SK-N-SH (cell line): ENCODE measurements around the gene PDE6B. TPM values are rescaled to one million over a fixed set of nuclear protein-coding genes. Genes with fewer than 3 reads are reported as not detected.

Source experiments
- CTCF ChIA-PET: fragments of 300-600, 350-600 bp; formaldehyde crosslinking; extraction: SDS; loops from one replicate; lab custom pipeline; 2021; lab: Yijun Ruan, JAX
- POLR2A ChIA-PET: fragments of 350-600 bp; sonication (Branson Sonifier 250); formaldehyde crosslinking; extraction: SDS; loops from one replicate; lab custom pipeline; 2020; ENCODE audit warnings: antibody characterized with exemption, inconsistent platforms; lab: Yijun Ruan, JAX
- DNase-seq: peaks from one replicate; pipeline ENCODE4 v3.0.0; 2012
- H2AFZ ChIP-seq: fragments of 200-600 bp; sonication (generic); 2 replicates; pipeline ENCODE4 v1.8.1; 2016; ENCODE audit warnings: antibody characterized with exemption, mild to moderate bottlenecking, low read depth
- H3F3A ChIP-seq: fragments of 200-600 bp; sonication (generic); replicated peaks from 2 replicates; pipeline ENCODE3; 2016; ENCODE audit warnings: antibody characterized with exemption, mild to moderate bottlenecking; ENCODE audit not compliant: insufficient read depth
- H3K27ac ChIP-seq, 2 experiments: fragments of 200-500 bp in 1 of 2; fragments of 200-600 bp in 1 of 2; sonication (Bioruptor generic) in 1 of 2; sonication (generic), shearing (Covaris generic) in 1 of 2; 2 replicates each; pipeline versions ENCODE4 v1.5.1 to v1.6.1; 2014 to 2016; ENCODE audit warnings: low read depth in 2 of 2, inconsistent platforms in 1 of 2, low read length in 1 of 2, mild to moderate bottlenecking in 1 of 2, mixed read lengths in 1 of 2
- H3K27me3 ChIP-seq: fragments of 200-600 bp; sonication (generic), shearing (Covaris generic); 2 replicates; pipeline ENCODE4 v1.6.1; 2016; ENCODE audit warnings: mixed run types; ENCODE audit not compliant: insufficient read depth
- H3K36me3 ChIP-seq, 2 experiments: fragments of 200-500 bp in 1 of 2; fragments of 200-600 bp in 1 of 2; sonication (Bioruptor generic) in 1 of 2; sonication (generic) in 1 of 2; replicated peaks in 1 of 2; 2 replicates each; pipeline versions ENCODE3 to v1.5.1; 2014 to 2016; ENCODE audit warnings: low read length in 1 of 2, mild to moderate bottlenecking in 1 of 2; ENCODE audit not compliant: insufficient read depth in 2 of 2, control insufficient read depth in 1 of 2
- H3K4me1 ChIP-seq, 2 experiments: fragments of 200-500 bp in 1 of 2; fragments of 200-600 bp in 1 of 2; sonication (Bioruptor generic) in 1 of 2; sonication (generic), shearing (Covaris generic) in 1 of 2; 2 replicates each; pipeline versions ENCODE4 v1.5.1 to v1.6.1; 2014 to 2016; ENCODE audit warnings: low read depth in 1 of 2, low read length in 1 of 2, mixed run types in 1 of 2; ENCODE audit not compliant: insufficient read depth in 2 of 2, control insufficient read depth in 1 of 2
- H3K4me2 ChIP-seq: fragments of 200-600 bp; sonication (generic), shearing (Covaris generic); 2 replicates; pipeline ENCODE4 v1.6.1; 2017; ENCODE audit warnings: mixed run types
- H3K4me3 ChIP-seq, 2 experiments: fragments of 200-500 bp in 1 of 2; fragments of 200-600 bp in 1 of 2; sonication (Bioruptor generic) in 1 of 2; sonication (generic), shearing (Covaris generic) in 1 of 2; 2 replicates each; pipeline versions ENCODE4 v1.5.1 to v1.8.1; 2014 to 2016; ENCODE audit warnings: low read depth in 2 of 2, inconsistent platforms in 1 of 2, low read length in 1 of 2, mild to moderate bottlenecking in 1 of 2, mixed read lengths in 1 of 2, moderate library complexity in 1 of 2
- H3K79me2 ChIP-seq: fragments of 200-600 bp; sonication (generic); 2 replicates; pipeline ENCODE4 v1.8.1; 2017; ENCODE audit warnings: mild to moderate bottlenecking; ENCODE audit not compliant: insufficient read depth
- H3K9ac ChIP-seq: fragments of 200-600 bp; sonication (generic); 2 replicates; pipeline ENCODE4 v1.6.1; 2017; ENCODE audit warnings: mixed run types
- H3K9me2 ChIP-seq: fragments of 200-600 bp; sonication (generic); 2 replicates; pipeline ENCODE4 v1.6.1; 2017; ENCODE audit warnings: mixed run types
- H3K9me3 ChIP-seq: fragments of 200-600 bp; sonication (generic); 2 replicates; pipeline ENCODE4 v1.6.1; 2017; ENCODE audit warnings: mixed run types, mild to moderate bottlenecking, moderate library complexity
- H4K20me1 ChIP-seq: fragments of 200-600 bp; sonication (generic); 2 replicates; pipeline ENCODE4 v1.6.1; 2017; ENCODE audit warnings: mild to moderate bottlenecking, mixed run types; ENCODE audit not compliant: insufficient read depth
- ELF1 ChIP-seq: IDR thresholded peaks from 2 replicates; pipeline ENCODE4 v1.4.0; 2012
- EZH2phosphoT487 ChIP-seq: fragments of 200-600 bp; sonication (generic); IDR thresholded peaks from 2 replicates; pipeline ENCODE4 v1.6.1; 2017; ENCODE audit warnings: low read depth, mixed run types, mild to moderate bottlenecking, antibody characterized with exemption, moderate library complexity, borderline replicate concordance
- FOXM1 ChIP-seq: IDR thresholded peaks from 2 replicates; pipeline ENCODE4 v1.4.0; 2012; ENCODE audit warnings: low read depth, mild to moderate bottlenecking
- MEF2A ChIP-seq: IDR thresholded peaks from 2 replicates; pipeline ENCODE4 v1.4.0; 2012; ENCODE audit warnings: low read depth, borderline replicate concordance
- NRF1 ChIP-seq: IDR thresholded peaks from 2 replicates; pipeline ENCODE4 v1.6.1; 2012; ENCODE audit warnings: low read depth, mild to moderate bottlenecking, low read length
- POLR2AphosphoS5 ChIP-seq: IDR thresholded peaks from 2 replicates; pipeline ENCODE4 v1.6.1; 2012; ENCODE audit warnings: low read depth, low read length
- RAD21 ChIP-seq: IDR thresholded peaks from 2 replicates; pipeline ENCODE4 v1.6.1; 2012; ENCODE audit warnings: mild to moderate bottlenecking, low read length
- RCOR1 ChIP-seq: fragments of 150-350 bp; IDR thresholded peaks from 2 replicates; pipeline ENCODE4 v1.6.1; 2017; ENCODE audit warnings: antibody characterized with exemption, low read length
- RFX5 ChIP-seq: IDR thresholded peaks from 2 replicates; pipeline ENCODE4 v1.6.1; 2012; ENCODE audit warnings: mild to moderate bottlenecking, improper control_type of control experiment, low read length
- SMC3 ChIP-seq: IDR thresholded peaks from 2 replicates; pipeline ENCODE4 v1.6.1; 2012; ENCODE audit warnings: low read depth, low read length, improper control_type of control experiment
- TAF1 ChIP-seq: IDR thresholded peaks from 2 replicates; pipeline ENCODE4 v1.6.1; 2012; ENCODE audit warnings: low read depth, mild to moderate bottlenecking, low read length, moderate library complexity, borderline replicate concordance
- YY1 ChIP-seq: IDR thresholded peaks from 2 replicates; pipeline ENCODE4 v1.4.0; 2012; ENCODE audit warnings: low read depth, mild to moderate bottlenecking
- WGBS: methylation state at CpG from one replicate; pipeline ENCODE4 v1.1.6; 2017; ENCODE audit warnings: low lambda C conversion rate; 5-methylcytosine and 5-hydroxymethylcytosine counted together
- polyA plus RNA-seq, 3 experiments: library from polyadenylated mRNA; depleted of rRNA; stranded (reverse); fragments of >200 nt; gene quantifications; 2 replicates each; pipeline ENCODE4 v1.2.3, GENCODE V29; 2012
- TF ChIP-seq, protein P1 (sequence below): IDR thresholded peaks from 2 replicates; pipeline ENCODE4 v1.4.0; 2012; ENCODE audit warnings: low read depth
- TF ChIP-seq, protein P2 (sequence below): IDR thresholded peaks from 2 replicates; pipeline ENCODE4 v1.4.0; 2012; ENCODE audit warnings: low read depth, borderline replicate concordance
- TF ChIP-seq, protein P3 (sequence below): fragments of 150-350 bp; IDR thresholded peaks from 2 replicates; pipeline ENCODE4 v1.6.1; 2017; ENCODE audit warnings: antibody characterized with exemption, low read length, low read depth, borderline replicate concordance
- TF ChIP-seq, protein P4 (sequence below): IDR thresholded peaks from 2 replicates; pipeline ENCODE4 v1.4.0; 2012; ENCODE audit warnings: low read depth, borderline replicate concordance
- TF ChIP-seq, protein P5 (sequence below): IDR thresholded peaks from 2 replicates; pipeline ENCODE4 v1.6.1; 2012; ENCODE audit warnings: mild to moderate bottlenecking, low read depth, low read length, moderate library complexity
- TF ChIP-seq, protein P6 (sequence below): IDR thresholded peaks from 2 replicates; pipeline ENCODE4; 2012

Gene PDE6B
- polyA plus RNA-seq, 1 of the 3 experiments (the other 2 are of a cell fraction) = 1.2 TPM

DNA sequence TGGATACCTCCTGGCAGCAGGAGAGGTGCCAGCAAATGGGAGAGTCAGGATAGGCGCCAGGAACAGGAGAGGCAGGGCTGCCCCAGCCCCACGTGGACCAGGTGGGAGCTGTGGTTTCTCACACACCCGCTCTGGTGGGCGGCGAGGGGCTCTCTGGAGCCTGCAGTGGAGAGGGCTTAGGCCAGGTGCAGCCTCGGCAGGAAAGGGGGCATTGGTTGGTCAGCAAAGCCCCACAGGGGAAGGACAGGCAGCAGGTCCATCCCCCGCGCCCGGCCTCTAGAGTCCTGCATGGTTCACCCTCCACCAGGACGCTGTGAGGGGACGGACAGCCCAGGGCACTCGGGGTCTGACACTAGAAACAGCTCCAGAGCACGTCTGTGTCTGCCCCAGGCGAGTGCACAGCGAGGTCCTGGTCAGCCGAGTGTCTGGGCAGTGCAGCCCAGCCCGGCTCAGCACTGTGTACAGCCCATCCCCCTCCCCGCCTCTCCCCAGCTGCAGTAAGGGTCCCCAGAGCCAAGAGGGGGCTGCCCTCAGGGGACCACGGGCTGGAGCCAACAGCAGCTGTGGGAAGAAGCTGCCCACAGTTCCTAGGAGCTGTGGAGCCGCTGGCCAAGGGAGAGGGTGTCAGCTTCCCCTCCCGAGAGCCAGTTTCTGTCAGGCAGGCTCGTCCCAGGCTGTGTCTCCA lies 40.5 kb downstream of the PDE6B start:
- POLR2A ChIA-PET = interaction anchor here (1.2 to 1.6 kb wide), 2 partner anchors 8 to 19 kb away, joined by 4 read pairs; partner anchors contain the start of genes ATP5ME and MYL5
- H4K20me1 ChIP-seq = no peaks in the 10 kb centered on the region
- TF ChIP-seq, protein P1, sequence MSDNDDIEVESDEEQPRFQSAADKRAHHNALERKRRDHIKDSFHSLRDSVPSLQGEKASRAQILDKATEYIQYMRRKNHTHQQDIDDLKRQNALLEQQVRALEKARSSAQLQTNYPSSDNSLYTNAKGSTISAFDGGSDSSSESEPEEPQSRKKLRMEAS = no peak
- TF ChIP-seq, all 33 proteins: peak for 0
- no peaks in the 10 kb centered on the region for H3K9me2 ChIP-seq
- CTCF ChIA-PET = interaction anchor here (0.6 to 2.1 kb wide), 2 partner anchors 18 to 63 kb away, joined by 3 to 10 read pairs; no protein-coding TSS in a partner anchor
- WGBS = 56% methylated on average over 5 of the region's 22 CpGs
- H3K27me3 ChIP-seq = no peaks in the 10 kb centered on the region
- no peak overlapping the region for H3K4me3 ChIP-seq
- H3K79me2 ChIP-seq = no peaks in the 10 kb centered on the region
- H3F3A ChIP-seq = no peaks in the 10 kb centered on the region
- peaks cover 0 to 4% of the 10 kb centered on the region in 2 experiments for H3K36me3 ChIP-seq
- H3K9ac ChIP-seq = no peak overlapping the region
- H3K9me3 ChIP-seq = no peaks in the 10 kb centered on the region
- DNase-seq = no peak
- peaks cover 0 to 22% of the 10 kb centered on the region in 2 experiments; a peak in 1 of 4 replicates for H3K4me1 ChIP-seq
- H2AFZ ChIP-seq = no peak overlapping the region
- no peak overlapping the region; a peak in 1 of 4 replicates for H3K27ac ChIP-seq
- H3K4me2 ChIP-seq = no peak overlapping the region

DNA sequence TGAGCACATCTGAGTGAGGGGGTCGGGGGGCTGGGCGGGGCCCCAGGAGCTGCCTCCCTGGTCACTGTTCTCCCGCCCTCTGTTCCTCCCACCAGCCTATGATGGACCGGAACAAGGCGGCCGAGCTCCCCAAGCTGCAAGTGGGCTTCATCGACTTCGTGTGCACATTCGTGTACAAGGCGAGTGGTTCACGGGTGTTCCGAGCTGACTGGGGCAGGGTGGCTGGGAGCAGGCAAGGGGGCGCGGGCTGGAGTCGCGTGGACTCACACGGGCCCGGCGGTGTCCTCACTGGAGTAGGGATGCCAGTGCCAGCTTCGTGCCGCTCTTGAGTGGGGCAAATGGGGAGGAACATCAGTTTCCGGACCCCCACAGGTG lies 41.0 kb downstream of the PDE6B start:
- Histone ChIP-seq H3K27ac (no peak overlapping the region), H3F3A (no peaks in the 10 kb centered on the region), H4K20me1 (no peaks in the 10 kb centered on the region), H3K9me3 (no peaks in the 10 kb centered on the region), H3K27me3 (no peaks in the 10 kb centered on the region), H3K4me3 (no peak overlapping the region), H3K79me2 (no peaks in the 10 kb centered on the region), H2AFZ (no peak overlapping the region), H3K9me2 (no peaks in the 10 kb centered on the region), H3K4me2 (no peak overlapping the region), H3K36me3 (peaks cover 0 to 8% of the 10 kb centered on the region in 2 experiments), H3K4me1 (peaks cover 0 to 22% of the 10 kb centered on the region in 2 experiments; a peak in 1 of 4 replicates), H3K9ac (no peak overlapping the region)
- no peak for DNase-seq
- TF ChIP-seq ELF1 (no peak), TAF1 (no peak), POLR2AphosphoS5 (no peak), NRF1 (no peak), SMC3 (no peak), EZH2phosphoT487 (no peak), YY1 (no peak), RFX5 (no peak), RAD21 (no peak), MEF2A (no peak), FOXM1 (no peak), RCOR1 (no peak)
- TF ChIP-seq, protein P2, sequence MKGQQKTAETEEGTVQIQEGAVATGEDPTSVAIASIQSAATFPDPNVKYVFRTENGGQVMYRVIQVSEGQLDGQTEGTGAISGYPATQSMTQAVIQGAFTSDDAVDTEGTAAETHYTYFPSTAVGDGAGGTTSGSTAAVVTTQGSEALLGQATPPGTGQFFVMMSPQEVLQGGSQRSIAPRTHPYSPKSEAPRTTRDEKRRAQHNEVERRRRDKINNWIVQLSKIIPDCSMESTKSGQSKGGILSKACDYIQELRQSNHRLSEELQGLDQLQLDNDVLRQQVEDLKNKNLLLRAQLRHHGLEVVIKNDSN = no peak
- TF ChIP-seq, protein P3, sequence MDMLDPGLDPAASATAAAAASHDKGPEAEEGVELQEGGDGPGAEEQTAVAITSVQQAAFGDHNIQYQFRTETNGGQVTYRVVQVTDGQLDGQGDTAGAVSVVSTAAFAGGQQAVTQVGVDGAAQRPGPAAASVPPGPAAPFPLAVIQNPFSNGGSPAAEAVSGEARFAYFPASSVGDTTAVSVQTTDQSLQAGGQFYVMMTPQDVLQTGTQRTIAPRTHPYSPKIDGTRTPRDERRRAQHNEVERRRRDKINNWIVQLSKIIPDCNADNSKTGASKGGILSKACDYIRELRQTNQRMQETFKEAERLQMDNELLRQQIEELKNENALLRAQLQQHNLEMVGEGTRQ = no peak
- TF ChIP-seq, protein P4, sequence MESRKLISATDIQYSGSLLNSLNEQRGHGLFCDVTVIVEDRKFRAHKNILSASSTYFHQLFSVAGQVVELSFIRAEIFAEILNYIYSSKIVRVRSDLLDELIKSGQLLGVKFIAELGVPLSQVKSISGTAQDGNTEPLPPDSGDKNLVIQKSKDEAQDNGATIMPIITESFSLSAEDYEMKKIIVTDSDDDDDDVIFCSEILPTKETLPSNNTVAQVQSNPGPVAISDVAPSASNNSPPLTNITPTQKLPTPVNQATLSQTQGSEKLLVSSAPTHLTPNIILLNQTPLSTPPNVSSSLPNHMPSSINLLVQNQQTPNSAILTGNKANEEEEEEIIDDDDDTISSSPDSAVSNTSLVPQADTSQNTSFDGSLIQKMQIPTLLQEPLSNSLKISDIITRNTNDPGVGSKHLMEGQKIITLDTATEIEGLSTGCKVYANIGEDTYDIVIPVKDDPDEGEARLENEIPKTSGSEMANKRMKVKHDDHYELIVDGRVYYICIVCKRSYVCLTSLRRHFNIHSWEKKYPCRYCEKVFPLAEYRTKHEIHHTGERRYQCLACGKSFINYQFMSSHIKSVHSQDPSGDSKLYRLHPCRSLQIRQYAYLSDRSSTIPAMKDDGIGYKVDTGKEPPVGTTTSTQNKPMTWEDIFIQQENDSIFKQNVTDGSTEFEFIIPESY = no peak
- TF ChIP-seq, protein P5, sequence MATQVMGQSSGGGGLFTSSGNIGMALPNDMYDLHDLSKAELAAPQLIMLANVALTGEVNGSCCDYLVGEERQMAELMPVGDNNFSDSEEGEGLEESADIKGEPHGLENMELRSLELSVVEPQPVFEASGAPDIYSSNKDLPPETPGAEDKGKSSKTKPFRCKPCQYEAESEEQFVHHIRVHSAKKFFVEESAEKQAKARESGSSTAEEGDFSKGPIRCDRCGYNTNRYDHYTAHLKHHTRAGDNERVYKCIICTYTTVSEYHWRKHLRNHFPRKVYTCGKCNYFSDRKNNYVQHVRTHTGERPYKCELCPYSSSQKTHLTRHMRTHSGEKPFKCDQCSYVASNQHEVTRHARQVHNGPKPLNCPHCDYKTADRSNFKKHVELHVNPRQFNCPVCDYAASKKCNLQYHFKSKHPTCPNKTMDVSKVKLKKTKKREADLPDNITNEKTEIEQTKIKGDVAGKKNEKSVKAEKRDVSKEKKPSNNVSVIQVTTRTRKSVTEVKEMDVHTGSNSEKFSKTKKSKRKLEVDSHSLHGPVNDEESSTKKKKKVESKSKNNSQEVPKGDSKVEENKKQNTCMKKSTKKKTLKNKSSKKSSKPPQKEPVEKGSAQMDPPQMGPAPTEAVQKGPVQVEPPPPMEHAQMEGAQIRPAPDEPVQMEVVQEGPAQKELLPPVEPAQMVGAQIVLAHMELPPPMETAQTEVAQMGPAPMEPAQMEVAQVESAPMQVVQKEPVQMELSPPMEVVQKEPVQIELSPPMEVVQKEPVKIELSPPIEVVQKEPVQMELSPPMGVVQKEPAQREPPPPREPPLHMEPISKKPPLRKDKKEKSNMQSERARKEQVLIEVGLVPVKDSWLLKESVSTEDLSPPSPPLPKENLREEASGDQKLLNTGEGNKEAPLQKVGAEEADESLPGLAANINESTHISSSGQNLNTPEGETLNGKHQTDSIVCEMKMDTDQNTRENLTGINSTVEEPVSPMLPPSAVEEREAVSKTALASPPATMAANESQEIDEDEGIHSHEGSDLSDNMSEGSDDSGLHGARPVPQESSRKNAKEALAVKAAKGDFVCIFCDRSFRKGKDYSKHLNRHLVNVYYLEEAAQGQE = no peak
- TF ChIP-seq, protein P6, sequence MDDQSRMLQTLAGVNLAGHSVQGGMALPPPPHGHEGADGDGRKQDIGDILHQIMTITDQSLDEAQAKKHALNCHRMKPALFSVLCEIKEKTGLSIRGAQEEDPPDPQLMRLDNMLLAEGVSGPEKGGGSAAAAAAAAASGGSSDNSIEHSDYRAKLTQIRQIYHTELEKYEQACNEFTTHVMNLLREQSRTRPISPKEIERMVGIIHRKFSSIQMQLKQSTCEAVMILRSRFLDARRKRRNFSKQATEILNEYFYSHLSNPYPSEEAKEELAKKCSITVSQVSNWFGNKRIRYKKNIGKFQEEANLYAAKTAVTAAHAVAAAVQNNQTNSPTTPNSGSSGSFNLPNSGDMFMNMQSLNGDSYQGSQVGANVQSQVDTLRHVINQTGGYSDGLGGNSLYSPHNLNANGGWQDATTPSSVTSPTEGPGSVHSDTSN = no peak
- CTCF ChIA-PET = interaction anchor here (2.1 to 2.2 kb wide), 2 partner anchors 17 to 63 kb away, joined by 5 to 10 read pairs; no protein-coding TSS in a partner anchor
- WGBS = 84% methylated on average over 16 of the region's 22 CpGs
- POLR2A ChIA-PET = interaction anchor here (1.2 to 1.6 kb wide), 2 partner anchors 8 to 18 kb away, joined by 4 read pairs; partner anchors contain the start of genes ATP5ME and MYL5
